Esophagus muscularis mucosa (tissue), 3 donors: ENCODE results near the gene SMIM7.

ENCODE experiments used
- POLR2A ChIP-seq: fragments of 450-650 bp; IDR thresholded peaks from one replicate; pipeline ENCODE4 v1.6.1; 2017; ENCODE audit warnings: antibody characterized with exemption, moderate library complexity, mild to moderate bottlenecking, low read depth
- POLR2AphosphoS5 ChIP-seq, 2 donors: sonication (generic); formaldehyde crosslinking; IDR thresholded peaks; one replicate each; pipeline ENCODE4 v1.6.1; 2017; ENCODE audit warnings: antibody characterized with exemption in 2 of 2
- TF ChIP-seq, protein P1 (sequence below), 3 experiments: fragments of 200-600 bp in 2 of 3; fragments of 450-650 bp in 1 of 3; sonication (generic) in 2 of 3; IDR thresholded peaks; one replicate each; pipeline ENCODE4 v1.5.1; 2017 to 2019; ENCODE audit warnings: antibody characterized with exemption in 3 of 3, mild to moderate bottlenecking in 2 of 3, moderate library complexity in 1 of 3

DNA sequence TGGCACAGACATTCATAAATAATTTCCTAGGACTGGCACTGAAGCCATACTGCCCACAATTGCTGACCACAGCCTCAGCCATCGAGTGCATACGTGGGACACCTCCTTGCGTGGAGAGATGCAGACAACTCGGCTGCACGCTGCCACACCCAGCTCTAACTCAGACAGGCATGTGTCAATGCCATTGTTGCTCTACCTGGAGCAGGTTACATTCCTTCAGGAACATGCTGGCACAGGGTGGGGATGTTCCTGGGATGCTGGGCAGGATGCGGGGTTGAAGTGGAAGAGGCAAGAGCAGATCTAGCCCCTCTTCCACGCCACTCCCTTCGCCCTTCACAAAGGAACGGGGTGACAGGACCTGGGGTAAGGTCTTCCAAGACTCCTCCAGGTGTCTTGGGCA lies 63.5 kb downstream of the SMIM7 start:
- TF ChIP-seq POLR2AphosphoS5 (IDR thresholded peaks at IDR 0.05): no peak
- TF ChIP-seq, protein P1, sequence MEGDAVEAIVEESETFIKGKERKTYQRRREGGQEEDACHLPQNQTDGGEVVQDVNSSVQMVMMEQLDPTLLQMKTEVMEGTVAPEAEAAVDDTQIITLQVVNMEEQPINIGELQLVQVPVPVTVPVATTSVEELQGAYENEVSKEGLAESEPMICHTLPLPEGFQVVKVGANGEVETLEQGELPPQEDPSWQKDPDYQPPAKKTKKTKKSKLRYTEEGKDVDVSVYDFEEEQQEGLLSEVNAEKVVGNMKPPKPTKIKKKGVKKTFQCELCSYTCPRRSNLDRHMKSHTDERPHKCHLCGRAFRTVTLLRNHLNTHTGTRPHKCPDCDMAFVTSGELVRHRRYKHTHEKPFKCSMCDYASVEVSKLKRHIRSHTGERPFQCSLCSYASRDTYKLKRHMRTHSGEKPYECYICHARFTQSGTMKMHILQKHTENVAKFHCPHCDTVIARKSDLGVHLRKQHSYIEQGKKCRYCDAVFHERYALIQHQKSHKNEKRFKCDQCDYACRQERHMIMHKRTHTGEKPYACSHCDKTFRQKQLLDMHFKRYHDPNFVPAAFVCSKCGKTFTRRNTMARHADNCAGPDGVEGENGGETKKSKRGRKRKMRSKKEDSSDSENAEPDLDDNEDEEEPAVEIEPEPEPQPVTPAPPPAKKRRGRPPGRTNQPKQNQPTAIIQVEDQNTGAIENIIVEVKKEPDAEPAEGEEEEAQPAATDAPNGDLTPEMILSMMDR (IDR thresholded peaks at IDR 0.05): no peak
- TF ChIP-seq POLR2A: no peak
